Effector CD4-positive, alpha-beta T cell (primary cell): ENCODE measurements around the gene HTRA3.

Experiments
- DNase-seq: peaks from one replicate; pipeline ENCODE4 v3.0.0-alpha.2; 2020

Gene HTRA3

GRCh38 chr4:8270418-8270771 is 841 bp downstream of the HTRA3 start:
- no peak for DNase-seq

GRCh38 chr4:8270912-8271815 is 1.6 kb downstream of the HTRA3 start:
- no peak for DNase-seq

GRCh38 chr4:8271821-8272220 is 2.3 kb downstream of the HTRA3 start:
- no peak for DNase-seq

- no peak for DNase-seq
Observed at GRCh38 chr4:8272472-8273428, 3.2 kb downstream of the HTRA3 start.

- DNase-seq, result no peak
Observed at GRCh38 chr4:8273450-8273849, 3.9 kb downstream of the HTRA3 start.

- no peak for DNase-seq
Observed at GRCh38 chr4:8274066-8274652, 4.6 kb downstream of the HTRA3 start.

GRCh38 chr4:8274765-8275547 is 5.4 kb downstream of the HTRA3 start:
- DNase-seq, result no peak

- no peak for DNase-seq
Observed at GRCh38 chr4:8275548-8275910, 6.0 kb downstream of the HTRA3 start.

GRCh38 chr4:8276358-8277240 is 7.0 kb downstream of the HTRA3 start:
- no peak for DNase-seq

GRCh38 chr4:8277356-8278008 is 7.9 kb downstream of the HTRA3 start:
- no peak for DNase-seq

- DNase-seq, result no peak
Observed at GRCh38 chr4:8278009-8278395, 8.4 kb downstream of the HTRA3 start.

GRCh38 chr4:8278421-8279287 is 9.1 kb downstream of the HTRA3 start:
- DNase-seq, result no peak

- DNase-seq, result no peak
Observed at GRCh38 chr4:8279321-8280157, 10.0 kb downstream of the HTRA3 start.

- no peak for DNase-seq
Observed at GRCh38 chr4:8280158-8280875, 10.8 kb downstream of the HTRA3 start.

GRCh38 chr4:8280876-8281440 is 11.4 kb downstream of the HTRA3 start:
- DNase-seq, result no peak

GRCh38 chr4:8281519-8282133 is 12.1 kb downstream of the HTRA3 start:
- no peak for DNase-seq

- DNase-seq, result no peak
Observed at GRCh38 chr4:8282134-8282641, 12.6 kb downstream of the HTRA3 start.
